ENCODE results near the gene CD86. TPM values are rescaled to one million over a fixed set of nuclear protein-coding genes. Genes with fewer than 3 reads are reported as not detected.

The CD86 gene
- total RNA-seq, 1 donor from 2014 or later, result 29.5 TPM

- Histone ChIP-seq H3K27me3 (ENCODE audit: low read depth) (no peaks in the 10 kb centered on the region), H3K27ac (no peak overlapping the region), H3K36me3 (no peaks in the 10 kb centered on the region), H3K9me3 (no peaks in the 10 kb centered on the region), H3K4me1 (peaks cover 4% of the 10 kb centered on the region), H3K4me3 (no peak overlapping the region)
- DNase-seq (no peak), ATAC-seq (no peak)
- TF ChIP-seq CTCF (IDR thresholded peaks at IDR 0.05), result no peak
- intact Hi-C loops (cut with DNase I), result no loop called here
Observed at GRCh38 chr3:122100591-122101463, 45.7 kb downstream of the CD86 start.

GRCh38 chr3:122101646-122102045 lies 46.5 kb downstream of the CD86 start:
- intact Hi-C loops (cut with DNase I), result no loop called here
- Histone ChIP-seq H3K36me3 (no peaks in the 10 kb centered on the region), H3K9me3 (no peaks in the 10 kb centered on the region), H3K27me3 (ENCODE audit: low read depth) (no peaks in the 10 kb centered on the region), H3K4me1 (peaks cover 4% of the 10 kb centered on the region), H3K27ac (no peak overlapping the region), H3K4me3 (no peak overlapping the region)
- ATAC-seq (peak; percentile 40 to 55), DNase-seq (no peak)
- peak; percentile 44 for TF ChIP-seq CTCF (IDR thresholded peaks at IDR 0.05)

- peaks cover 4% of the 10 kb centered on the region for H3K4me1 ChIP-seq
- H3K27ac ChIP-seq, result no peak overlapping the region
- TF ChIP-seq CTCF (IDR thresholded peaks at IDR 0.05), result no peak
- no peak overlapping the region for H3K4me3 ChIP-seq
- intact Hi-C loops (cut with DNase I), result no loop called here
- no peaks in the 10 kb centered on the region for H3K36me3 ChIP-seq
- DNase-seq (no peak), ATAC-seq (peak in 1 of 2 donors; percentile 23)
- no peaks in the 10 kb centered on the region for H3K9me3 ChIP-seq
- H3K27me3 ChIP-seq (ENCODE audit: low read depth), result no peaks in the 10 kb centered on the region
Observed at GRCh38 chr3:122102191-122102935, 47.2 kb downstream of the CD86 start.

- no peaks in the 10 kb centered on the region for H3K9me3 ChIP-seq
- H3K27ac ChIP-seq, result no peak overlapping the region
- intact Hi-C loops (cut with DNase I), result no loop called here
Observed at GRCh38 chr3:122103821-122104514, 48.8 kb downstream of the CD86 start.

More at GRCh38 chr3:122103821-122104514, 48.8 kb downstream of the CD86 start:
- Histone ChIP-seq H3K27me3 (ENCODE audit: low read depth) (no peaks in the 10 kb centered on the region), H3K4me3 (no peak overlapping the region), H3K36me3 (no peaks in the 10 kb centered on the region), H3K4me1 (peaks cover 4% of the 10 kb centered on the region)
- TF ChIP-seq CTCF (IDR thresholded peaks at IDR 0.05), result no peak
- no peak for DNase-seq
- ATAC-seq, result no peak

Data from lower lobe of right lung (tissue), 2 donors.